ENCODE data around the gene TXNDC17. TPM values are rescaled to one million over a fixed set of nuclear protein-coding genes. Genes with fewer than 3 reads are reported as not detected.
"Not testable (repeated sequence)": the region's sequence is repeated elsewhere in the genome, so short reads cannot be mapped to it uniquely, and the experiment has no call there.

Gene TXNDC17
- total RNA-seq, 1 experiment from 2014 or later = 250 TPM

GRCh38 chr17:6636616-6637457 lies 4.0 kb upstream of the TXNDC17 start:
- no peak for DNase-seq (ENCODE audit: low read depth)

- DNase-seq (ENCODE audit: low read depth) = no peak
These were observed 3.4 kb upstream of the TXNDC17 start for GRCh38 chr17:6637458-6637840.

GRCh38 chr17:6638046-6638908 lies 2.6 kb upstream of the TXNDC17 start:
- no peak for DNase-seq (ENCODE audit: low read depth)

- DNase-seq (ENCODE audit: low read depth) = no peak
These were observed 1.8 kb upstream of the TXNDC17 start for GRCh38 chr17:6639014-6639585.

GRCh38 chr17:6639586-6640535 lies 999 bp upstream of the TXNDC17 start:
- DNase-seq (ENCODE audit: low read depth) = peak; percentile 48

GRCh38 chr17:6641247-6641863 lies 495 bp downstream of the TXNDC17 start:
- peak; percentile 40 for DNase-seq (ENCODE audit: low read depth)

- peak; percentile 11 for DNase-seq (ENCODE audit: low read depth)
These were observed 1.7 kb downstream of the TXNDC17 start for GRCh38 chr17:6642592-6642991.

- DNase-seq (ENCODE audit: low read depth) = peak; percentile 95
These were observed 2.7 kb downstream of the TXNDC17 start for GRCh38 chr17:6643451-6644125.

GRCh38 chr17:6648181-6648580 lies 7.3 kb downstream of the TXNDC17 start:
- DNase-seq (ENCODE audit: low read depth) = peak; percentile 34

- DNase-seq (ENCODE audit: low read depth) = peak; percentile 95
These were observed 10.6 kb downstream of the TXNDC17 start, which contains the start of the genes C17orf100 and MED31 for GRCh38 chr17:6651354-6651918. Gene C17orf100 (plus strand): TSS chr17:6651762. CDS start chr17:6651914, 152 bp downstream. Gene MED31 (minus strand): TSS chr17:6651605. CDS start chr17:6651528, 77 bp downstream.

GRCh38 chr17:6651919-6652452 lies 11.1 kb downstream of the TXNDC17 start:
- DNase-seq (ENCODE audit: low read depth) = peak; percentile 74

- DNase-seq (ENCODE audit: low read depth) = no peak
These were observed 14.2 kb downstream of the TXNDC17 start for GRCh38 chr17:6654841-6655731.

- not testable (repeated sequence) for DNase-seq (ENCODE audit: low read depth)
These were observed 15.0 kb downstream of the TXNDC17 start for GRCh38 chr17:6655732-6656361.

- not testable (repeated sequence) for DNase-seq (ENCODE audit: low read depth)
These were observed 16.2 kb downstream of the TXNDC17 start for GRCh38 chr17:6656797-6657632.

GRCh38 chr17:6657633-6658287 lies 16.9 kb downstream of the TXNDC17 start:
- no peak for DNase-seq (ENCODE audit: low read depth)

GRCh38 chr17:6658411-6658810 lies 17.6 kb downstream of the TXNDC17 start:
- not testable (repeated sequence) for DNase-seq (ENCODE audit: low read depth)
